Spinal cord (tissue), 10 donors: ENCODE measurements around the gene ICE2. TPM values are rescaled to one million over a fixed set of nuclear protein-coding genes. Genes with fewer than 3 reads are reported as not detected.

Source experiments
- DNase-seq, 6 donors: peaks; one replicate each; pipeline versions ENCODE4 v3.0.0 to v3.0.0-alpha.2; 2013 to 2015; ENCODE audit warnings: low spot score in 6 of 6, low read depth in 4 of 6
- H3K27ac ChIP-seq: one replicate; pipeline ENCODE4 v1.5.1; 2013; ENCODE audit warnings: low read depth, low read length, control low read depth
- H3K27me3 ChIP-seq: one replicate; pipeline ENCODE4 v1.6.1; 2013; ENCODE audit warnings: low read length; ENCODE audit not compliant: control insufficient read depth, insufficient read depth
- H3K36me3 ChIP-seq: one replicate; pipeline ENCODE4 v1.6.1; 2013; ENCODE audit warnings: low read length; ENCODE audit not compliant: control insufficient read depth, insufficient read depth
- H3K4me1 ChIP-seq: one replicate; pipeline ENCODE4 v1.6.1; 2013; ENCODE audit warnings: low read length; ENCODE audit not compliant: control insufficient read depth, insufficient read depth
- H3K4me3 ChIP-seq: one replicate; pipeline ENCODE4 v1.5.1; 2013; ENCODE audit warnings: low read depth, low read length, control low read depth
- H3K9me3 ChIP-seq: one replicate; pipeline ENCODE4 v1.6.1; 2013; ENCODE audit warnings: low read length; ENCODE audit not compliant: control insufficient read depth, insufficient read depth
- WGBS: methylation state at CpG from one replicate; pipeline ENCODE4 v1.1.5; 2013; ENCODE audit warnings: missing lambda C conversion rate; ENCODE audit not compliant: insufficient coverage; 5-methylcytosine and 5-hydroxymethylcytosine counted together
- long read RNA-seq, 4 donors: transcript quantifications; one replicate each; lab custom pipeline, GENCODE V29; 2026
- polyA plus RNA-seq, 2 donors: library from polyadenylated mRNA; unstranded; fragments of 120-200 nt; gene quantifications; one replicate each; pipeline ENCODE4 v1.2.1, GENCODE V29; 2013; ENCODE audit not compliant: insufficient read length in 2 of 2
- total RNA-seq, 2 donors: library from RNA; depleted of rRNA in 1 of 2; stranded (reverse); fragments of 120-200 nt in 1 of 2; fragments of >200 nt in 1 of 2; gene quantifications; one replicate each; pipeline versions ENCODE4 v1.2.3 to v1.2.4, GENCODE V29; 2013 to 2014
- donor health status: healthy.

Gene ICE2, protein sequence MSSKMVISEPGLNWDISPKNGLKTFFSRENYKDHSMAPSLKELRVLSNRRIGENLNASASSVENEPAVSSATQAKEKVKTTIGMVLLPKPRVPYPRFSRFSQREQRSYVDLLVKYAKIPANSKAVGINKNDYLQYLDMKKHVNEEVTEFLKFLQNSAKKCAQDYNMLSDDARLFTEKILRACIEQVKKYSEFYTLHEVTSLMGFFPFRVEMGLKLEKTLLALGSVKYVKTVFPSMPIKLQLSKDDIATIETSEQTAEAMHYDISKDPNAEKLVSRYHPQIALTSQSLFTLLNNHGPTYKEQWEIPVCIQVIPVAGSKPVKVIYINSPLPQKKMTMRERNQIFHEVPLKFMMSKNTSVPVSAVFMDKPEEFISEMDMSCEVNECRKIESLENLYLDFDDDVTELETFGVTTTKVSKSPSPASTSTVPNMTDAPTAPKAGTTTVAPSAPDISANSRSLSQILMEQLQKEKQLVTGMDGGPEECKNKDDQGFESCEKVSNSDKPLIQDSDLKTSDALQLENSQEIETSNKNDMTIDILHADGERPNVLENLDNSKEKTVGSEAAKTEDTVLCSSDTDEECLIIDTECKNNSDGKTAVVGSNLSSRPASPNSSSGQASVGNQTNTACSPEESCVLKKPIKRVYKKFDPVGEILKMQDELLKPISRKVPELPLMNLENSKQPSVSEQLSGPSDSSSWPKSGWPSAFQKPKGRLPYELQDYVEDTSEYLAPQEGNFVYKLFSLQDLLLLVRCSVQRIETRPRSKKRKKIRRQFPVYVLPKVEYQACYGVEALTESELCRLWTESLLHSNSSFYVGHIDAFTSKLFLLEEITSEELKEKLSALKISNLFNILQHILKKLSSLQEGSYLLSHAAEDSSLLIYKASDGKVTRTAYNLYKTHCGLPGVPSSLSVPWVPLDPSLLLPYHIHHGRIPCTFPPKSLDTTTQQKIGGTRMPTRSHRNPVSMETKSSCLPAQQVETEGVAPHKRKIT
- 10 to 100 TPM; 43.6 to 63.8 TPM for total RNA-seq
- 10 to 100 TPM; 38.7 to 44.6 TPM for polyA plus RNA-seq
- long read RNA-seq, donor 1, full-length matches to known transcripts = 6 of 6 reads
- long read RNA-seq, donor 1, partial matches to known transcripts = 0 of 6 reads
- long read RNA-seq, donor 1, other reads (novel, unspliced or antisense) = 0 of 6 reads
- long read RNA-seq, donor 2 = 0 reads
- long read RNA-seq, donor 3, full-length matches to known transcripts = 1 of 1 reads
- long read RNA-seq, donor 3, partial matches to known transcripts = 0 of 1 reads
- long read RNA-seq, donor 3, other reads (novel, unspliced or antisense) = 0 of 1 reads
- long read RNA-seq, donor 4, full-length matches to known transcripts = 3 of 8 reads
- long read RNA-seq, donor 4, partial matches to known transcripts = 5 of 8 reads
- long read RNA-seq, donor 4, other reads (novel, unspliced or antisense) = 0 of 8 reads

DNA sequence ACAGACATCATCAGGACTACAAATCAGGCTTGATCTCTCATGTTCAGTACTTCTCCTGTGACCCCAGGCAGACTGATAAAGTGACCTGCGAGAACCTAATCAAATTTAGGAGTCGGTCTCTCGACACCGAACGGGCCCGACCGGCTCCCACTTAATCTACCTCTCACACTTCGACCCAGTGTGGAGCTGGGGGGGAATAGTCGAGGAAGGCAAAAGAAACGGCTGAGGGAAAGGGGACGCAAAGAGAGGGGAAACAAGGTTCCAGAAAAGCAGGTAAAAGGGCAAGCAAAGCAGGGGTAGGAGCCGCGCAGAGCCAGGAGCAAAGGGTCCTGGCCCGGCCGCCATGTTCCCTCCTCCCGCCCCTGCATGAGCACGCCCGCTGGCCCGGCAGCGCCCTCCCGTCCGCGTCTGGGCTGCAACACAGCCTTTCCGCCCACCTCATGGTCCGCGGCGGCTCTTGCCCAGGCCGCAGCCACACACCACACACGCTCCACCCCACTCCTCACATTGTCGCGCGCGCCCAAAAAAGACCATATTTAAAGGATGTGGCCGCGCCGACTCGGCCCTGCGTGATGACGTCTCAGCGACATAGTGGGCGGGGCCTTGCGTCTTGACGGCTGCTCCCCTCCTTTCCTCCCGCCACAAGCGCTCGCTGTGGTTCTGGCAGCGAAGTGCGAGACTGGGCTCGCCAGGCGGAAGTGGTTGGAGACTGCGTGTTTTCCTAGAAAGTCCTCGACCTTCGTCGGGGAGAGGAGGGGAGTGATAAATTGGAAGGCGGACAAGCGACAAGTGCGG, at the start of gene ICE2:
TSS of gene ICE2 (minus strand) at position 577 of the 795 bp plus-strand sequence. CDS start 1,165 bp downstream, outside the sequence.
- Histone ChIP-seq H3K27me3 (no peaks in the 10 kb centered on the region), H3K4me1 (peaks cover 4% of the 10 kb centered on the region), H3K4me3 (peak within 1 kb of the TSS; percentile 84), H3K9me3 (no peaks in the 10 kb centered on the region), H3K36me3 (peaks cover 4% of the 10 kb centered on the region), H3K27ac (peak within 1 kb of the TSS; percentile 94)
- WGBS = under 1% methylated on average over 42 of the region's 57 CpGs
- peak; percentile 87 to 98 (median 94) for DNase-seq

DNA sequence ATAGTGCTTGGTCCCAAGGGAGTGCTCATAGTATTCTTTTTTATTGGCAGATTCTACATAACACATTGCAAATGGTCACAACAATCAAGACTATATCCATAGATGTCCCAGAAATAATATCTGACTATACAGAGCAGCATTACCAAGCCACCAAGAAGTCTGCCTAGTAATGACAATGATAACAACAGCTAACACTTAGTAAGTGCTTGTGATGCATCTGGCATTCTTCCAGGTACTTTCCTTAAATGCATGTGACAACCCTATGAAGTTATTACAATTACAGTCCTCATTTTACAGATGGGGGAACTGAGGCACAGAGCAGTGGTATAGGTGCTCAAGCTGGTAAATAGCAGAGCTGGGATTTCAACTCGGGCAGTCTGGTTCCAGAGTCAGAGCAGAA, 49.6 kb upstream of the ICE2 start:
- Histone ChIP-seq H3K27me3 (no peaks in the 10 kb centered on the region), H3K4me1 (no peaks in the 10 kb centered on the region), H3K9me3 (no peaks in the 10 kb centered on the region), H3K36me3 (no peaks in the 10 kb centered on the region), H3K4me3 (no peak overlapping the region), H3K27ac (no peak overlapping the region)
- WGBS = 75% methylated on average over 1 of the region's 1 CpG
- no peak for DNase-seq

DNA sequence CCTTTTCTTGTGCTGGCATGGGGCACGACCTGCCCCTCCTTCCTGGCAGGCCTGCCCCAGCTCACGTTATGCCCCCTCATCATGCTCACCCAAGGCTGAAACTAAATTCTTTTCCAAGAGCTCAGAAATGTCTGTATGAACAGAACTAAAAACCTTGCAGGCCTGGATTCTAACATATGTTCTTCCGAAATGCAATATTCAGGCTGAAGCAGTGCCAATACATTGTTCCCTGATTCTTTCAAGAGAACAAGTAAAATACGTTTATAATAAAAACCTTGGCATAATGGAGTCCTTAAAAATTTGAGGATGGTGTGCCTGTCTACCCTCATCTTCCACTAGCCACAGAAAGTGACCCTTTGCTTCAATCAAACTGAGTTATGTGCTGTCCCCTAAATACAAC, 48.5 kb upstream of the ICE2 start:
- peak in 1 of 6 donors; percentile 63 for DNase-seq
- Histone ChIP-seq H3K27ac (no peak overlapping the region), H3K4me3 (no peak overlapping the region), H3K27me3 (no peaks in the 10 kb centered on the region), H3K36me3 (no peaks in the 10 kb centered on the region), H3K4me1 (no peaks in the 10 kb centered on the region), H3K9me3 (no peaks in the 10 kb centered on the region)
- 65% methylated on average over 2 of the region's 4 CpGs for WGBS

DNA sequence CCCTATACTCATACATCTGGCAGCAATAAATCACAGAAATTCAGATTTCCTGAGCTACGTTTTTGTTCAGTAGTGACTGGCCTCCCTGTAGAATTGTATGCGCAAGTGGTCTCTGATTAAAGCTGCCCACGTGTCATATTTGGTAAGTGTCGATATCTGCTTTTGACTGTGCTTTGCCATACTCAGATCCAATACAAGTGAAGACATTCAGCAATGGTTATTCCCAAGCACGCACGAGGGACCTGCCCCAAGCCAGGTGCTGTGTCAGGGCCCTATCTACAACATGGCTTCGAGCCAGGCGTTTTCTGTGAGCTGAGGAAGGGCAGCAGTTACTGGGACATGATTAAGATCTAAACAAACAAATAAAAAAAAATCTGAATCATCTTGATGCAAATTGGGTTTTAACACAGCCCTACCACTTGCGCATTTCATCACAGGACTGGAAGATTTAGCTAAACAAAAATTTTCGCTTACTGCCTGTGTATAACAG, 47.2 kb upstream of the ICE2 start:
- Histone ChIP-seq H3K27ac (no peak overlapping the region), H3K27me3 (no peaks in the 10 kb centered on the region), H3K36me3 (no peaks in the 10 kb centered on the region), H3K4me3 (no peak overlapping the region), H3K4me1 (no peaks in the 10 kb centered on the region), H3K9me3 (no peaks in the 10 kb centered on the region)
- 77% methylated on average over 6 of the region's 10 CpGs for WGBS
- peak in 1 of 6 donors; percentile 43 for DNase-seq

DNA sequence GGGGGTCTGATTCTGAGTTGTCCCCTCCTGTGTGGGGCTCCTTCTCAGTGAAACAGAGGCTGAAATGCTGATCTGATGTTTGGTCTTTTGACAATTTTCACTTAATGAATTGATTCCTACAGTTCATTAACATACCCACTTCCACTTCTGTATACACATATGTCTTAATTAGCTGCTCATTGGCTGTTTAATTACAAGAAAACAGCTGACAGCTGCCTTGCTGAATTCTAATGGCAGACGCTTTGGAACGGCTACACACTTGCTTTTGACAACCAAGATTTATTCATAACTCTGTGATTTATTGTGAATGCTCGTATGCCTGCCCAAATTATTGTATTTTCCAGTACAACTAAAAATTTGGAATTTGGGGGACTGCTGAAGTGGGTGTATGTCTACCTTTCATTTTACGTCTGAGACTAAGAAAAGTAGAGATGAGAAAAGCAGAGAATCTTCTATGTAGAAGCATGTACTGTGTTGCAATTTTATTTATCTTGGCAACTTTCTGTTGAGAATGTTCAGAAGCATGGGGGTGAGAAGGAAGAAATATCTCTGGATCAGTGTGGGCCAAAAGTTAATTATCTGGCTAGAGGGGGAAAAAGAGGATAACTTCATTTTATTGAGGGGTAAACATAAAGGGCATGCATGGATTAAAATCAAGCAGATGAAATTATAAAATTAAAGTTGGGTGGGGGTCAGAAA, 46.5 kb upstream of the ICE2 start:
- no peaks in the 10 kb centered on the region for H3K36me3 ChIP-seq

DNA sequence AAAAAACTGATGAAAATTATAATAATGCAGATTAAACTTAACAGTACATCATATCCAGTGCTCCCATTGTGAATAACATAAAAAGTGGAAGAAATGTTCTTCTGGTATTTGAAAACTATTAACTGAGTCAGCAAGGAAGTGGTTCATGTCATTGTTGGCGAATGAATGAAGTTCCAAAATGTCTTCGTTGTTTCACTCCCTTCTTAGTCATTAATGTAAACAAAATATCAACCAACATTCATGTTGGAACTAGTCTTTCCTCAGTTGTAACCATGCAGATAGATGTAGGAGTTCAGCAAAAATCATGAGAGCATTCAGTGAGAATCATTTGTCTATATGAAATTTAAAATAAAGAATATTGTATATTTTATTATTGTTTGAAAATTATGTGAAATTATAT, 44.1 kb upstream of the ICE2 start:
- Histone ChIP-seq H3K36me3 (no peaks in the 10 kb centered on the region), H3K27ac (no peak overlapping the region), H3K4me1 (no peaks in the 10 kb centered on the region), H3K9me3 (no peaks in the 10 kb centered on the region), H3K4me3 (no peak overlapping the region), H3K27me3 (no peaks in the 10 kb centered on the region)
- WGBS = no CpG with 5 or more reads among the region's 2 CpGs
- no peak for DNase-seq

More for the DNA sequence above, 46.5 kb upstream of the ICE2 start:
- Histone ChIP-seq H3K27ac (no peak overlapping the region), H3K9me3 (no peaks in the 10 kb centered on the region), H3K4me1 (no peaks in the 10 kb centered on the region), H3K27me3 (no peaks in the 10 kb centered on the region), H3K4me3 (no peak overlapping the region)
- DNase-seq = peak in 2 of 6 donors; percentile 78 to 84
- 60% methylated on average over 1 of the region's 4 CpGs for WGBS

DNA sequence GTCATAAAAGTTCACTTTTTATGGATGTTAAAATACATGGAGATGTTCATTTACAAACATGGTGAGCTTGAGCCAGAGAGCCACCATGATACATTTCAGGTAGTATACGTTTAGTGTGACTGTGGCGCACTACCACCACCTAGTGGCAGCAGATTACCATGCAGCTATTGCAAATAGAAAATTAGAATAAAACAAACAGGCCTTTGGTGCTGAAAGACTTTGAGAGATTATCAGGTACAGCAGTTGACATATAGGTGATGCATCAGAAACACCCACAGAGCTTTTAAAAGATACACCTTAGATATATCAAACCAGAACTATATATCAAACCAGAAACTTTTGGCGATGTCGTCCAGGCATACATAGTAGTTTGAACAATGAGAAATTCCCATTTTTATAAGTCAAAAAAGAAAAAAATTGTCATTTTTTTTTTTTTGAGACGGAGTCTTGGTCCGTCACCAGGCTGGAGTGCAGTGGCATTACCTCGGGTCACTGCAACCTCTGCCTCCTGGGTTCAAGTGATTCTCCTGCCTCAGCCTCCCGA, 42.0 kb upstream of the ICE2 start:
- Histone ChIP-seq H3K36me3 (no peaks in the 10 kb centered on the region), H3K9me3 (no peaks in the 10 kb centered on the region), H3K4me1 (no peaks in the 10 kb centered on the region), H3K4me3 (no peak overlapping the region), H3K27me3 (no peaks in the 10 kb centered on the region), H3K27ac (no peak overlapping the region)
- peak in 3 of 6 donors; percentile 42 to 89 (median 79) for DNase-seq
- WGBS = 86% methylated on average over 4 of the region's 8 CpGs
